ENCODE results near the gene NOD1.

DNA sequence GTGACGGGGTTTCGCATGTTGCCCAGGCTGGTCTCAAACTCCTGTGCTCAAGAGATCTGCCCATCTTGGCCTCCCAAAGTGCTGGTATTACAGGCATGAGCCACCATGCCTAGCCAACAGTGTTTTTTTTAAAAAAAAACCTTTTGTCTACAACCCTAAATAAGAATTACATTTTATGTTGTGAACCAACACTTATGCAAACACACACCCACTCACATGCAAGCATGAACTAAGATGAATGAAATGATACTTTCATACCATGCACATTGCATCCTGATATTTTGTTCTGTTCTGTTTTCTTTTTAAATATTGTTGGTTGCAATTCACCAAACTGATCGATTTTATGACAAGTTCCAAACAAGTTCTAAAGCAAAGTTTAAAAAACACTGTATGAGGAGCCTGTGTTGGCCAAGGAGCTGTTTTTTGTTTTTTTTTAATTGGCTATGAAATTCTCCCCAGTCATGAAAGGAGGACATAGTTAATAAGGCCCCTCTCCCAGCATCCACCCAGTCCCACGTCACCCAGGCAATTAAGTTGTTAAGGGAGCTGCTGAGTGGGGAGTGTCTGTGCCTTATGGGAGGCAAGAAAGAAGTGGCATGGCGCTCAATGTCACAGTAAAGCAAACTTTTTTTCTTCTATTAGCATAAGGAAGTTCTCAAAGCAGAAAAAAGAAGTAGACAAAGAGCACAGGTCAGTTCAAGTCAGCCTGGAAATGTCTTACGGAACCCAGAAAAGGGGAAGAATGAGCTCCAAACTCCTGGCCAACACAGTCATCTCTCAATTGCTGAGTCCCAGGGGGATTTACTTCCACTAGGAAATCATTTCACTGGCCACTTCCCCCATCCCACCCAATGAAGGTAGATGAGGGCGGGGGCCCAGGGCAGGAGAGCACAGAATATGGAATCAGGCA is 50.1 kb downstream of the NOD1 start:
- TF ChIP-seq, protein P1, sequence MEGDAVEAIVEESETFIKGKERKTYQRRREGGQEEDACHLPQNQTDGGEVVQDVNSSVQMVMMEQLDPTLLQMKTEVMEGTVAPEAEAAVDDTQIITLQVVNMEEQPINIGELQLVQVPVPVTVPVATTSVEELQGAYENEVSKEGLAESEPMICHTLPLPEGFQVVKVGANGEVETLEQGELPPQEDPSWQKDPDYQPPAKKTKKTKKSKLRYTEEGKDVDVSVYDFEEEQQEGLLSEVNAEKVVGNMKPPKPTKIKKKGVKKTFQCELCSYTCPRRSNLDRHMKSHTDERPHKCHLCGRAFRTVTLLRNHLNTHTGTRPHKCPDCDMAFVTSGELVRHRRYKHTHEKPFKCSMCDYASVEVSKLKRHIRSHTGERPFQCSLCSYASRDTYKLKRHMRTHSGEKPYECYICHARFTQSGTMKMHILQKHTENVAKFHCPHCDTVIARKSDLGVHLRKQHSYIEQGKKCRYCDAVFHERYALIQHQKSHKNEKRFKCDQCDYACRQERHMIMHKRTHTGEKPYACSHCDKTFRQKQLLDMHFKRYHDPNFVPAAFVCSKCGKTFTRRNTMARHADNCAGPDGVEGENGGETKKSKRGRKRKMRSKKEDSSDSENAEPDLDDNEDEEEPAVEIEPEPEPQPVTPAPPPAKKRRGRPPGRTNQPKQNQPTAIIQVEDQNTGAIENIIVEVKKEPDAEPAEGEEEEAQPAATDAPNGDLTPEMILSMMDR (IDR thresholded peaks at IDR 0.05) = no peak
- no peak for TF ChIP-seq EP300 (IDR thresholded peaks at IDR 0.05)

All from tibial nerve (tissue), 4 donors.